ENCODE data around the gene TIAM2.

DNA sequence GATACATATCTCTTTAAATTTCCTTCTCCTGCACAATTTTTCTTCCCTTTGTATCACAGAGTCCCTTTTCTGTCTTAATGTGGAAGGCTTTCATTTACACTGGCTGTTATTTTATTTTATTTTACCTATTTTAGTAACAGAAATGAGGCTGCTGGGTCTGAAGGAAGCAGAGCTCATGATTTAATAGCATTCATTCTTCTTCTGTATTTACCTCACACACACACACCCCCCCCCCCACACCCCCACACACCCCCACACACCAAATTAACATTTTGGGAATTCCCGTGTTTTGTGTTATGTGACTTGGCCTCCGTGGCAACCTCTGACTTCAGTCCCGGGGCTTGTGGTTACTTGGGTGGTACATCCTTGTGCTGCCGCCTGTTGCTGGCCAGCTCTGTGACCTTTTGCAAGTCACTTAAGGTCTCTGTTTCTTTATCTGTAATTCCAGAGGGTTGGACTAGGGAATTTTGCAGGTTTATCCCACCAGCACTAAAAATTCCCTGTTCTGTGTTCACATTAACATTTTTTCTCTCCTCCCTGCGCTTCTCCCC is 108.8 kb downstream of the TIAM2 start:
- TF ChIP-seq POLR2A (IDR thresholded peaks at IDR 0.05), result no peak
- TF ChIP-seq, protein P1, sequence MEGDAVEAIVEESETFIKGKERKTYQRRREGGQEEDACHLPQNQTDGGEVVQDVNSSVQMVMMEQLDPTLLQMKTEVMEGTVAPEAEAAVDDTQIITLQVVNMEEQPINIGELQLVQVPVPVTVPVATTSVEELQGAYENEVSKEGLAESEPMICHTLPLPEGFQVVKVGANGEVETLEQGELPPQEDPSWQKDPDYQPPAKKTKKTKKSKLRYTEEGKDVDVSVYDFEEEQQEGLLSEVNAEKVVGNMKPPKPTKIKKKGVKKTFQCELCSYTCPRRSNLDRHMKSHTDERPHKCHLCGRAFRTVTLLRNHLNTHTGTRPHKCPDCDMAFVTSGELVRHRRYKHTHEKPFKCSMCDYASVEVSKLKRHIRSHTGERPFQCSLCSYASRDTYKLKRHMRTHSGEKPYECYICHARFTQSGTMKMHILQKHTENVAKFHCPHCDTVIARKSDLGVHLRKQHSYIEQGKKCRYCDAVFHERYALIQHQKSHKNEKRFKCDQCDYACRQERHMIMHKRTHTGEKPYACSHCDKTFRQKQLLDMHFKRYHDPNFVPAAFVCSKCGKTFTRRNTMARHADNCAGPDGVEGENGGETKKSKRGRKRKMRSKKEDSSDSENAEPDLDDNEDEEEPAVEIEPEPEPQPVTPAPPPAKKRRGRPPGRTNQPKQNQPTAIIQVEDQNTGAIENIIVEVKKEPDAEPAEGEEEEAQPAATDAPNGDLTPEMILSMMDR (IDR thresholded peaks at IDR 0.05), result no peak

Measured in adrenal gland (tissue), 5 donors.